GM20431 (cell line): ENCODE measurements around the gene SMARCE1.
"Not testable (repeated sequence)": the region's sequence is repeated elsewhere in the genome, so short reads cannot be mapped to it uniquely, and the experiment has no call there.

Experiments used
- in situ Hi-C: fragments of 300-500 bp; cut with MseI, MboI; formaldehyde crosslinking; loops from one replicate; pipeline ENCODE4 v1.15.0; 2020; ENCODE audit warnings: low sequenced_read_pairs; ENCODE audit not compliant: unreplicated experiment

Gene SMARCE1

GRCh38 chr17:40590742-40591141 is 56.9 kb downstream of the SMARCE1 start:
- in situ Hi-C loops = no loop called here

- in situ Hi-C loops = no loop called here
Observed at GRCh38 chr17:40588552-40588951, 59.1 kb downstream of the SMARCE1 start.

- in situ Hi-C loops = not testable (repeated sequence)
Observed at GRCh38 chr17:40586264-40586663, 61.4 kb downstream of the SMARCE1 start.

- in situ Hi-C loops = not testable (repeated sequence)
Observed at GRCh38 chr17:40584950-40585349, 62.7 kb downstream of the SMARCE1 start.

- in situ Hi-C loops = no loop called here
Observed at GRCh38 chr17:40582328-40582901, 65.2 kb downstream of the SMARCE1 start.

GRCh38 chr17:40580140-40580539 is 67.5 kb downstream of the SMARCE1 start:
- in situ Hi-C loops = no loop called here

- in situ Hi-C loops = no loop called here
Observed at GRCh38 chr17:40579471-40579870, 68.1 kb downstream of the SMARCE1 start.

GRCh38 chr17:40577611-40578065 is 70.0 kb downstream of the SMARCE1 start:
- in situ Hi-C loops = no loop called here

- in situ Hi-C loops = no loop called here
Observed at GRCh38 chr17:40576113-40576740, 71.4 kb downstream of the SMARCE1 start.
